HG02610 (cell line): ENCODE data around the gene L3MBTL2.
"Not testable (repeated sequence)": the region's sequence is repeated elsewhere in the genome, so short reads cannot be mapped to it uniquely, and the experiment has no call there.

ENCODE experiments used
- ATAC-seq: cut with Tn5 transposase; IDR thresholded peaks from one replicate; pipeline ENCODE4 v1.9.1; 2021; ENCODE audit warnings: mild to moderate bottlenecking, moderate library complexity; ENCODE audit not compliant: unreplicated experiment

Gene L3MBTL2

GRCh38 chr22:41204992-41205900 lies at the start of gene L3MBTL2:
L3MBTL2 (plus strand) TSS chr22:41205312; CDS start chr22:41205363, 51 bp downstream.
- ATAC-seq: peak; percentile 97

GRCh38 chr22:41157083-41157482 lies 48.0 kb upstream of the L3MBTL2 start:
- ATAC-seq: no peak

- no peak for ATAC-seq
Observed at GRCh38 chr22:41169157-41169556, 36.0 kb upstream of the L3MBTL2 start.

- no peak for ATAC-seq
Observed at GRCh38 chr22:41171996-41172395, 33.1 kb upstream of the L3MBTL2 start.

GRCh38 chr22:41175546-41175945 lies 29.6 kb upstream of the L3MBTL2 start:
- ATAC-seq: no peak

GRCh38 chr22:41177040-41177621 lies 28.0 kb upstream of the L3MBTL2 start:
- no peak for ATAC-seq

GRCh38 chr22:41177622-41178424 lies 27.3 kb upstream of the L3MBTL2 start:
- no peak for ATAC-seq

GRCh38 chr22:41178425-41178975 lies 26.6 kb upstream of the L3MBTL2 start:
- no peak for ATAC-seq

- not testable (repeated sequence) for ATAC-seq
Observed at GRCh38 chr22:41180362-41180761, 24.8 kb upstream of the L3MBTL2 start.

- no peak for ATAC-seq
Observed at GRCh38 chr22:41180926-41181325, 24.2 kb upstream of the L3MBTL2 start.

- no peak for ATAC-seq
Observed at GRCh38 chr22:41181349-41182241, 23.5 kb upstream of the L3MBTL2 start.

- no peak for ATAC-seq
Observed at GRCh38 chr22:41184679-41185078, 20.4 kb upstream of the L3MBTL2 start.

GRCh38 chr22:41191467-41191866 lies 13.6 kb upstream of the L3MBTL2 start:
- ATAC-seq: no peak

- no peak for ATAC-seq
Observed at GRCh38 chr22:41193829-41194228, 11.3 kb upstream of the L3MBTL2 start.

- ATAC-seq: peak; percentile 50
Observed at GRCh38 chr22:41197038-41197972, 7.8 kb upstream of the L3MBTL2 start.

- ATAC-seq: no peak
Observed at GRCh38 chr22:41198027-41198580, 7.0 kb upstream of the L3MBTL2 start.

GRCh38 chr22:41201141-41201540 lies 4.0 kb upstream of the L3MBTL2 start:
- ATAC-seq: no peak

GRCh38 chr22:41203118-41203517 lies 2.0 kb upstream of the L3MBTL2 start:
- ATAC-seq: no peak

GRCh38 chr22:41204066-41204465 lies 1.0 kb upstream of the L3MBTL2 start:
- no peak for ATAC-seq
